HG03064 (cell line): Measurements from ENCODE around the gene DPEP2.
"Not testable (repeated sequence)": the region's sequence is repeated elsewhere in the genome, so short reads cannot be mapped to it uniquely, and the experiment has no call there.

Experiments
- ATAC-seq: cut with Tn5 transposase; IDR thresholded peaks from one replicate; pipeline ENCODE4 v1.9.1; 2021; ENCODE audit warnings: low read depth; ENCODE audit not compliant: unreplicated experiment

Gene DPEP2

GRCh38 chr16:67940446-67941089 lies 58.7 kb downstream of the DPEP2 start:
- no peak for ATAC-seq

GRCh38 chr16:67939507-67940445 lies 59.5 kb downstream of the DPEP2 start:
- no peak for ATAC-seq

GRCh38 chr16:67937713-67938112 lies 61.6 kb downstream of the DPEP2 start:
- ATAC-seq = not testable (repeated sequence)
